HG03135 (cell line): Measurements from ENCODE around the gene GAS7.
"Not testable (repeated sequence)": the region's sequence is repeated elsewhere in the genome, so short reads cannot be mapped to it uniquely, and the experiment has no call there.

Source experiments
- ATAC-seq: cut with Tn5 transposase; IDR thresholded peaks from one replicate; pipeline ENCODE4 v1.9.1; 2021; ENCODE audit warnings: mild to moderate bottlenecking, moderate library complexity; ENCODE audit not compliant: unreplicated experiment

The GAS7 gene

GRCh38 chr17:10114931-10115535, 83.4 kb downstream of the GAS7 start:
- peak; percentile 44 for ATAC-seq

DNA sequence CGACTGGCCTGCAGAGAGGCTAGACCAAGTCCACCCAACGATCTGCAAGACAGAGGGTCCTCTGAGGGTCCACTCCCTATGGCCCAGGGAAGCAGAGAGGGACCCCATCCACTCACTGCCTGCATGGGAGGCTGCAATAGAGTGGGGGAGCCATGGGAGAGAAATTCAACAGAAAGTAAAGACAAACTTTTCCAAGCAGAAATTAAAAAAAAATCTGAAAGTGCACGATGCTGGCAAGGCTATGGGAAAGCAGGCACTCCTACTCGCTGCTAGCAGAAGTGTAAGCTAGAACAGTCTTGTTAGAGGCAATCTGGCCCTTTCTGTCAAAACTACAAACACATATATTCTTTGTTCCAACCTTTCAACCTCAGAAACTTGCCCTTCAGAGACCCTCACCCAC, 85.4 kb downstream of the GAS7 start:
- no peak for ATAC-seq

DNA sequence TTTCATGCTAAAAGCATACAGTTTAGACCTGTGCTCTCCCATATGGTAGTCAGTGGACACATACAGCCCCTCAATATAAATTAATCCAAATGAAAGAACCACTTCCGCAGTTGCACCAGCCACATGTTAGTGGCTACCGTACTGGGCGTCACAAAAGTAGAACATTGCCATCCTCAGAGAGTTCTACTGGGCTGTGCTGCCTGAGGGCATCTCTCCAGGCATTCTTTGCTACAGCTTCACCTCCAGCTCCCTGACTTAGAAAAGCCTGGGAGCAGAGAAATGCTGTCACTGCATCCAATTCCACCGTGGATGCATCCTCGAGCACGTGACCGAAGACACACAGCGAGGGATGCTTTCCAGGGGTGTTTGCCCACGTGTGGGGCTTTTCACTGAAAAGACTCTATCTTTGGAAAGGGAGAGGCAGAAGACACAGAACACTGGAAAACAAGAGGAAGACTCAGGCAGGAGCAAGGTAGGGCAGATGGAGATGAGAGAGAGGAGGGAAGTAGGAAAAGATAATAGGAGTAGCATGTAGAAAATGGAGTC, 86.4 kb downstream of the GAS7 start:
- no peak for ATAC-seq

GRCh38 chr17:10109146-10109545, 89.3 kb downstream of the GAS7 start:
- ATAC-seq, result no peak

DNA sequence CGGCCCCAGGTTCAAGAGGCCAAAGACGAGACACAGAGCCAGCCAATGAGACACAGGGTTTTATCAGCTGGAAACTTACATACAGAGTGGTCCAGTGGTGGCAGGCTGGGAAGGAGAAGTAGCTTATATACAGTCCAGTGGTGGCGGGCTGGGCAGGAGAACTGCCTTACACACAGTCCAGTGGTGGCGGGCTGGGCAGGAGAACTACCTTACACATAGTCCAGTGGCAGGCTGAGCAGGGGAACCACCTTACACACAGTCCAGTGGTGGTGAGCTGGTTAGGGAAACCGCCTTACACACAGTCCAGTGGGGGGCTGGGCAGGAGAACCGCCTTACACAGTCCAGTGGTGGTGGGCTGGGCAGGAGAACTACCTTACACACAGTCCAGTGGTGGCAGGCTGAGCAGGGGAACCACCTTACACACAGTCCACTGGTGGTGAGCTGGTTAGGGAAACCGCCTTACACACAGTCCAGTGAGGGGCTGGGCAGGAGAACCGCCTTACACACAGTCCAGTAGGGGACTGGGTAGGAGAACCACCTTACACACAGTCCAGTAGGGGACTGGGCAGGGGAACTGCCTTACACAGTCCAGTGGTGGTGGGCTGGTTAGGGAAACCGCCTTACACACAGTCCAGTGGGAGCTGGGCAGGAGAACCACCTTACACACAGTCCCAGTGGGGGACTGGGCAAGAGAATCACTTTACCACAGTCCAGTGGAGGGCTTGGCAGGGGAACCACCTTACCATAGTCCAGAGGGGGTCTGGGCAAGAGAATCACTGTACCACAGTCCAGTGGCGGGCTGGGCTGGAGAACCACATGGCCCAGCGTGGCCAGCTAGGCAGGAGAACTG, 90.9 kb downstream of the GAS7 start:
- no peak for ATAC-seq

GRCh38 chr17:10106067-10106466, 92.3 kb downstream of the GAS7 start:
- ATAC-seq, result no peak

- ATAC-seq, result no peak
These were observed 92.8 kb downstream of the GAS7 start for GRCh38 chr17:10105513-10106001.

- no peak for ATAC-seq
These were observed 94.7 kb downstream of the GAS7 start for GRCh38 chr17:10103712-10104111.

DNA sequence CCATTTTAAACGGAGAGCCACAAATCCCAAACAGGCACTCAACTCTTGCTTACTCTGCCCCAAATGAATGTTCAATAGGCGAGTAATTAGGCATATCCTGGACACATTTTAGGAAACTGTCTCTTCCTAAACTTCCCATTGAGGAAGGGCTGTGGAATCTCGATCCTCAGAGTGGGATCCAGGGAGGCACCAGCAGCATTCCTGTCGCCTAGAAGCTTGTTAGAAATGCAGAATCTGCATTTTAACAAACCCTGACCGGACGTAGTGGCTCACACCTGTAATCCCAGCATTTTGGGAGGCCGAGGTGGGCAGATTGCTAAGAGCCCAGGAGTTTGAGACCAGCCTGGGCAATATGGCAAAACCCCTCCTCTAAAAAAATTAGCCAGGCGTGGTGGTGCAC, 95.6 kb downstream of the GAS7 start:
- no peak for ATAC-seq

DNA sequence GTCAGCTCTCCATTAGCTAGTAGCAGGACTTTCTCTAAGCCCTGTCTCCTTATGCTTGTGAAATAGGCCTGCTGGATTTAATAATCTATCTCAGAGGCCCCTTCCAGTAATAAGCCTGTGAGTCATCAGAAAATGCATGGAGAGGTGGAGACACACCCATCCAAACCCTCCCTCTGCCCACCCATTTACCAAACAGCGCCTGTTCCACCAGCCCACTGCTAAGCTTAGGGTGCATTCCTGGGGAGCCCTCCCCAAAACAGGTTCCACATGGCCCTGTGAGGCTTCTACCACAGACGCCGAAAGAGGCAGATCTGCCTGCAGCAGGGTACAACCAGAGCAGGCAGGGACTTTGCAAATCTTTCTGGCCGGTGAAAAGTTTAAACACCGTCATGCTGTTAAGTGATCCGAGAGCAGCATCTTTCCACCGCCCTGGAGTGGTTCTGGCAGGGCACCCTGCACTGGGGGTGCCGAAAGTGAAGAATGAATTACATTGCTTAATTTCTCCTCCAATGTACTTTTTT, 99.3 kb downstream of the GAS7 start:
- no peak for ATAC-seq

DNA sequence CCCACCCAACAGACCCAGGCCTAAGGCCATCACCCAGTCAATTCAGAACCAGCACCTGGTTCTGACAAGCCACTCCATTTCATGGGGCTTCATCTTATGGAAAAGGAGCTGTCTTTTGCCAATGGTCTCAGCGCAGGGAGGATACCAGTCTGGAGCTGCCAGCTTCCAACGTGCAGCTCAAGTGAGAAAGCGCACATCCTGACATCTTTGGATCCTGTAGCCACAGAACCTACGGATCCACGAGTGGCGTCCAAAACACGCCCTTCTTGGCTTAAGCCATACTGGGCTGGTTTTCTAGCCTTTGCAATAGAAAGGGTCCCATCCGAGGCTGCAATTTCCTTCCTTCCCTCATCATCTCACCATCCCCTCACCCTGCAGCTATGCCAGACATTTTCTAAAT, 101.8 kb downstream of the GAS7 start:
- no peak for ATAC-seq

DNA sequence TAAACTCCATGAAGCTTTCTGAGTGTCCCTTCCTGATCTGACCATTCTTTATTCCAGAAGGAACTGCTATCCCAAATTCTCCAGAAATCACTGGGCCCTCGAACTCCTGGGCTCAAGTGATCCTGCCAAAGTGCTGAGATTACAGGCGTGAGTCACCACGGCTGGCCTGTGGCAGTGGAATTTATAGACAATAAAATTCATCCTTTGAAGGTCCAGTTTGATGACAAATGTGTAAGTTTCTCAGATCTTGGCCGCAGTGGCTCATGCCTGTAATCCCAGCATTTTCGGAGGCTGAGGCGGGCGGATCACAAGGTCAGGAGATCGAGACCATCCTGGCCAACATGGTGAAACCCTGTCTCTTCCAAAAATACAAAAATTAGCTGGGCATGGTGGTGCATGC, 103.1 kb downstream of the GAS7 start:
- ATAC-seq, result not testable (repeated sequence)

DNA sequence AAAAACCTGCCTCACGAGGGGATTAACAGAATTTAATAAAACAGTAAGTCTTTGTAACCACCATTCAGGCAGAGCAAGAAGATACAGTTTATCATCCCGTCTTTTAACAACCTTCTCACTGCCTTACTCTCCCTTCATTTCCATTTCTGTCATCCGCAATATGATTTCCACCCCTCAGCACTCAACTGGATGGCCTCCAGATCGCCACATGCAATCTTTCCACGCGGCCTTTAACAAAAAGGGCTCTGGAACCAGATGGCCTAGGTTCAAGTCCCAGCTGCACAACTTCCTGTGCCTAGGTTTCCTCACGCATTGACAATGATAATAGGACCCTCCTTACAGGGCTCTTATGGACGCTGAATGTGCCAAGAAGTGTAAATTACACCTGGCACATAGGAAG, 103.6 kb downstream of the GAS7 start:
- ATAC-seq, result no peak

DNA sequence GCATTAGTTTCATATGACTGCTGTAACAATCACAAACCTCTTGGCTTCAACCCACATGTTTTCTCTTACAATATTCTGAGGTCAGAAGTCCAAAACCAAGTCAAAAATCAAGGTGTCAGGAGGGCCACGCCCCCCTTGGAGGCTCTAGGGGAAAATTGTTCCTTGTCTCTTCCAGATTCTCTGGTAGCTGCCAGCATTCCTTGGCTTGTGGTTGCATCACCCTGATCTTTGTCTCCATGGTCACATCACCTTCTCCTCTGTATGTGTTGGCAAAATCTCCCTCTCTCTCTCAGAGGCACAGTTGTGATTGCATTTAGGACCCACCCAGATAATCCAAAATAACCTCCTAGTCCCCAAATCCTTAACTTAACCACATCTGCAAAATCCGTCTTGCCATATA, 105.8 kb downstream of the GAS7 start:
- ATAC-seq, result no peak

- no peak for ATAC-seq
These were observed 107.4 kb downstream of the GAS7 start for GRCh38 chr17:10091046-10091445.

- no peak for ATAC-seq
These were observed 109.1 kb downstream of the GAS7 start for GRCh38 chr17:10089196-10089804.

DNA sequence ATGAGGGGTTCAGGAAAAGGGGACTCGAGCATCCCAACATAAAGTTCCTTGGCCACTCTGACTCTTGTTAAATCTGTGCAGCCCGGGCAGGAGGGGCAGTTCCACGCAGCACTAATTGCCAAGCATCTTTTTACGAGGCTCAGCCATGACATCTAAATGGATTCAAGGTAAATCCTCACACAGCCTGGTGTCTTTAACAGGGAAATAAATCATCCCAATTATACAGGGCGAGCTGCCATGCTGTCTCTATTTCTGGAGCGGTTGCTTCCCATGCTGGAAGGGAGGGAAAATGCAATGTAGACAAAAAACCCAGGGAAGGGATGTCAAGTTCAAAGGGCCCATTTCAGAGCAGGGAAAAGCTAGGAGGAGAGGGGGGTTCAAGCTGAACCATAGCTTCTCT, 110.0 kb downstream of the GAS7 start:
- no peak for ATAC-seq

DNA sequence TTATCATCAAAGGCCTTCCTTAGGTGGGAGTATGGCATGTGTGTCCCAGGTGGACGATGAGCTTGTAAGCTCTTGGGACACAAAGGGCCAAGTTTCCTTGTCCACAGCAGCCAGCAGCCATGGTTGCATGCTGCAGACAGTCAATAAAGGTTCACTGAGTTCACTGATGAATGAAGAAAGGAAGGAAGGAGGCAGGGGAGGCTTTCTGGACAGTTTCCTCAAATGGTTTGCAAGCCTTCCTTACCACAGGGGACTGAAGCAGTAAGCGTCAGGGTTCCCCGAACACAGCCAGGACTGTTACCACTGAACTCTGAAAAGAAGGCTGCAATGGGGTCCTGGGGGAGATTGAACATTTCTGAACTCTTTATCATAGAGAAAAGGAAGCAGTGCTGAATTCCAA, 111.1 kb downstream of the GAS7 start:
- no peak for ATAC-seq

- no peak for ATAC-seq
These were observed 114.5 kb downstream of the GAS7 start for GRCh38 chr17:10083864-10084263.

- ATAC-seq, result no peak
These were observed 115.6 kb downstream of the GAS7 start for GRCh38 chr17:10082795-10083194.

DNA sequence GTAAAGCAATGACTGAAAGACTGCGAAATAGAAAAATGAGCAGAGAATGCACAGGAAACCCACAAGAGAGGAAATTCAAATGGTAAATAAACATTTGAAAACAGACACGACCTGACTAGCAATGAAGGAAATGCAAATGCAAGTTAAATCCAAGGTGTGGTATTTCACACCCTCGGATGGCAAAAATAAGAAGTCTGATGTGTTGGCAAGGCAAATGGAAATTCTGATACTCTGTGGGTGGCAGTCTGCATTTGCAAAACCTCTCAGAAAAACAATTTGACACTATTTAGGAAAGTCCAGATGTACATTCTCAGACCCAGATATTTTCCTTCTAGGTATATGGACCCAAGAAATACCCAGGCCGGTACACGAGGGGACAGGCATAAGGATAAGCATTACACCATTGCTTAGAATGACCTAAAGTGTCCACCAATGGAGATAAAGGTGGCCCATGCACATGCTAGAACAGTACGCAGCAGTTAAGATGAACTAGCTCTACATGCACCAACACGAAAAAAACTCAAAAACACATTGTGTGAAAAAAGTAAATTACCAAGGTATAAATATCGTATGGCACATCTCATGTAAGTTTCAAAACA, 116.7 kb downstream of the GAS7 start:
- ATAC-seq, result no peak
